NCI-H82 treated with DMSO at 0.1 percent for 48 hours (cell line): ENCODE data around the gene ANKRD36C.
"Not testable (repeated sequence)": the region's sequence is repeated elsewhere in the genome, so short reads cannot be mapped to it uniquely, and the experiment has no call there.

Experiments
- DNase-seq: peaks from one replicate; lab custom pipeline; 2025; ENCODE audit not compliant: unreplicated experiment; lab: John Stamatoyannopoulos, UW

Gene ANKRD36C

DNA sequence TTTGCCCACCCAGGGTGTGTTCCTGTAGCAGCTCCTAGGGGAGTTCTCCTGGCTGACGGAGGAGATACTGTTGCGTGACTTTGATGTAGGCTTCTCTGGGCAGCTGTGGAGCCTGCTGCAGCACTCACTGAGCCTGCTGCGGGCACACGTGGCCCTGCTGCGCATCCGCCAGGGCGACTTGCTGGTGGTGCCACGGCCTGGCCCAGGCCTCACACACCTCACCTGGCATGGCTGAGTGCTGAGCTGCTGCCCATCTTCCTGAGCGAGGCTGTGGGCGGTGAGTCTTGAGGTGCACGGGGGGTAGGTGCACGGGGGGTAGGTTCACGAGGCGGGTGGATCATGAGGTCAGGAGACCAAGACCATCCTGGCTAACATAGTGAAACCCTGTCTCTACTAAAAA, 191.7 kb downstream of the ANKRD36C start:
- no peak for DNase-seq

- not testable (repeated sequence) for DNase-seq
Measured at GRCh38 chr2:95799147-95799889, 192.3 kb downstream of the ANKRD36C start.

- DNase-seq = not testable (repeated sequence)
Measured at GRCh38 chr2:95796249-95797099, 195.2 kb downstream of the ANKRD36C start.

DNA sequence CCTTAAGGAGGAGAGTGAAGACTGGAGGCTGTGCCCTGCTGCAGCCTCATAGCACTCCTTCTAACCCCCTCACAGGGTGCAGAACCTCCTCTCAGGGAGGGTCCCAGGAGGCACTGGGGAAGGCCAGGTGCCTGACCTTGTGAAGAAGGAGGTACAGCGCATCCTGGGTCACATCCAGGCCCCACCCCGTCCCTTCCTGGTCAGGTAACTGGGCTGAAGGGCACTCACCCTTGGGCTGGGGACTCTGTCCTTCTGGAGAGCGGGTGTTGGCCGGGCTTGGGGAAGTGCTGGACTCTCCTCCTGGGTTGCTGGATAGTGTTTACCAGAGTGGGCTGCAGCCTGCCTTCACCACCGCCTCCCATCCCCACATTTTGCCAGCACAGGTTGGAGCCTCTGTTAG, 197.7 kb downstream of the ANKRD36C start:
- not testable (repeated sequence) for DNase-seq

- not testable (repeated sequence) for DNase-seq
Measured at GRCh38 chr2:95790180-95790579, 201.4 kb downstream of the ANKRD36C start.

GRCh38 chr2:95789385-95789784, 202.2 kb downstream of the ANKRD36C start:
- not testable (repeated sequence) for DNase-seq

DNA sequence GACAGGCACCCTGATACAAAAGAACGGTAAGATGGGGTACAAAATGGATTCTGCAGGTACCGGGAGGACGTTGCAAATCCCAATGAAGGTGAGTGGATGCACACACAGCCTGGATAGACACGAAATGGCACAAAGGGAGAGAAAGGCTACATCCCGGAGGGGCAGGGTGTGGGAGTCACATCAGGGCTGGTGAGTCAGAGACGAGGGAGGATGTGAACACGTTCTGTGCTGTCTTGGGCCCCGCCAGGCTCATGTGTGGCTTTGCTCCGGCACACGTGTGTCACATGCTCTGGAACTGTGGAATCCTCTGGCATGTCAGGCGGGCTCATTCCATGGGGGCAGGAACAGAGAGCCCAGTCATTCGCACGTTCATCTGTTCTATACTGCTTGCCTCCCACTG, 203.0 kb downstream of the ANKRD36C start:
- not testable (repeated sequence) for DNase-seq
